Fibroblast of gingiva (primary cell): ENCODE data around the gene RBBP4.
A peak's percentile ranks its signal among the peaks of the same experiment; 100 is the strongest.
"Not testable (repeated sequence)": the region's sequence is repeated elsewhere in the genome, so short reads cannot be mapped to it uniquely, and the experiment has no call there.

Source experiments
- DNase-seq: peaks from one replicate; pipeline ENCODE4 v3.0.0-alpha.2; 2011; ENCODE audit warnings: low read depth

Gene RBBP4

GRCh38 chr1:32639489-32640075 is 11.4 kb upstream of the RBBP4 start:
- peak; percentile 7 for DNase-seq

- DNase-seq = not testable (repeated sequence)
Measured at GRCh38 chr1:32642292-32642827, 8.6 kb upstream of the RBBP4 start.

DNA sequence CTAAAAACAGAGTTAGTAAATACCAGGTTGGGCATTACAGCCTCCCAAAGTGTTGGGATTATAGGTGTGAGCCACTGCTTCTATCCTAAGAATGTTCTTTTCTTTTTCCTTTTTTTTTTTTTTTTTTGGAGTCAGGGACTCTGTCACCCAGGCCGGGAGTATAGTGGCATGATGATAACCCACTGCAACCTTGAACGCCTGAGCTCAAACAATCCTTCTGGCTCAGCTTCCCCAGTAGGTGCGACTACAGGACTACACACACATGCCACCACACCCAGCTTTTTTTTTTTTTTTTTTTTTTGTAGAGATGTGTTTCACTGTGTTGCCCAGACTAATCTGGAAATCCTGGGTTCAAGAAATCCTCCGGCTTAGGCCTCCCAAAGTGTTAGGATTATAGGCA is 6.6 kb upstream of the RBBP4 start:
- no peak for DNase-seq

GRCh38 chr1:32647308-32648134 is 3.5 kb upstream of the RBBP4 start:
- peak; percentile 3 for DNase-seq

DNA sequence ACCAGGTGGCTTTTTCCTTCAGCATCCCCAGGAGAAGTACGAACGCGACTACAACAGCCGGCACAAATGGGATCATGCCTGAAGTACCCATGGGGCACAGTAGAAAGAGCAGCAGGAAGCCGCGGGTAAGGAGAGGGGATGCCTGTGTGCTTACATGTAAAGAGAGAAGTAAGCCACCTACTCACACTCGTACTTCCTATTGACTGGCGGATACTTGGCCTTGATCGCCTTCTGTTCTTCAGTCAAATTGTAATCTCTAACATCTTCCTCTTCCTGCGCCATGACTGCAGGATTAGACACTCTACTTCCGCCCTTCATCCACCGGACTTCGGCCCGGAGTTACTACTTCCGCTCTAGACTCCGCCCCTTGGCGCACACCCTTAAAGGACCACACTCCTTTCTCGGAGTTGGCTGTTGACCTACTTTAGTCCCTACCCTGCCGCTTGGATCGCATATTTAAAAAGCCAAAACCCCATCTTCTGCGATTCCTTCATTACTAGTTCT is 708 bp upstream of the RBBP4 start, which contains the start of gene ZBTB8OS:
TSS of gene ZBTB8OS (minus strand) at position 303 of the 504 bp plus-strand sequence. CDS start at position 282, 21 bp downstream.
- peak; percentile 90 for DNase-seq

- DNase-seq = no peak
Measured at GRCh38 chr1:32651461-32652073, 559 bp downstream of the RBBP4 start.

GRCh38 chr1:32652244-32652962 is 1.4 kb downstream of the RBBP4 start:
- no peak for DNase-seq

GRCh38 chr1:32659581-32659980 is 8.6 kb downstream of the RBBP4 start:
- no peak for DNase-seq

- DNase-seq = no peak
Measured at GRCh38 chr1:32665915-32666314, 14.9 kb downstream of the RBBP4 start.

GRCh38 chr1:32666901-32667566 is 16.0 kb downstream of the RBBP4 start:
- no peak for DNase-seq

DNA sequence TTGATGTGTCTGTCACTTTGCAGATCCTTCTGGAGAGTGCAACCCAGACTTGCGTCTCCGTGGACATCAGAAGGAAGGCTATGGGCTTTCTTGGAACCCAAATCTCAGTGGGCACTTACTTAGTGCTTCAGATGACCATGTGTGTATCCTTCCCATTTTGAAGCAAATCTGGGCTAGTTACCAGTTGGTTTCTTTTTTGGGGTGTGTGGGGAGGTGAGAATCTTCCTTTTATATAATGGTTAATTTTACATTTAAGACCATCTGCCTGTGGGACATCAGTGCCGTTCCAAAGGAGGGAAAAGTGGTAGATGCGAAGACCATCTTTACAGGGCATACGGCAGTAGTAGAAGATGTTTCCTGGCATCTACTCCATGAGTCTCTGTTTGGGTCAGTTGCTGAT is 17.7 kb downstream of the RBBP4 start:
- DNase-seq = not testable (repeated sequence)

- no peak for DNase-seq
Measured at GRCh38 chr1:32676945-32677344, 25.9 kb downstream of the RBBP4 start.

GRCh38 chr1:32679993-32680392 is 29.0 kb downstream of the RBBP4 start:
- DNase-seq = not testable (repeated sequence)

- no peak for DNase-seq
Measured at GRCh38 chr1:32680642-32681041, 29.6 kb downstream of the RBBP4 start.

DNA sequence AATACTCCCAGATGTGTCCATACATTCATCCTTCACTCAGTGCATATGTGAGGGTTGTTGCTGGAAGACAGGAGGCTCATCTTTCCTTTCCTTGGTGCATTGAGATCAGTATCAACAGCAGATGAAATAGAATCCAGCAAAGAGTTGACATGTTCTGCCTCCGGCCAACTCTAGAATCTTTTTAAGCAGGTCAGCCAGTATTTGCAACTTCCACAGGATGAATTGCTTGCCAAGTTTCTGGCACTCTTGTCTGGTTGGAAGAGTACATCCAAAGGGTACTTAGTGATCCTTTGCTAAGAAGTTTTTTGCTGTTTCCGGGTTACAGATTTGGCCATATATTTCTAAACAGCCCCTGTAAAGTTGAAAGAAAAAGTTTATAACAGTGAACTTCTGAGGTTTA is 30.5 kb downstream of the RBBP4 start:
- DNase-seq = peak; percentile 72

- no peak for DNase-seq
Measured at GRCh38 chr1:32681999-32682398, 31.0 kb downstream of the RBBP4 start.

DNA sequence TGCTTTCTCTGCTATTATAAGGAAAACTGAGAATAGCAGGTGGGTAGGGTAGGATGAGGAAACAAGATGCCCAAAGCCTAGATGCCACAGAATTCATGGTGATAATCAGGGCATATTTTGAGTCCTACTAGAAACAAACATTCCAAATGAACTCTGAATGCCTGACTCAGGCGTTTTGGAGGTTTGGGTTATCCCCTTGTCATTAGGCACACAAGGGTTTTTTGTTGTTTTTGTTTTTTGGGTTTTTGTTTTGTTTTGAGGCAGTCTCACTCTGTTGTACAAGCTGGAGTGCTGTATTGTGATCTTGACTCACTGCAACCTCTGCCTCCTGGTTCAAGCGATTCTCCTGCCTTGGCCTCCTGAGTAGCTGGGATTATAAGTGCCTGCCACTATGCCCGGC is 32.4 kb downstream of the RBBP4 start:
- DNase-seq = no peak

DNA sequence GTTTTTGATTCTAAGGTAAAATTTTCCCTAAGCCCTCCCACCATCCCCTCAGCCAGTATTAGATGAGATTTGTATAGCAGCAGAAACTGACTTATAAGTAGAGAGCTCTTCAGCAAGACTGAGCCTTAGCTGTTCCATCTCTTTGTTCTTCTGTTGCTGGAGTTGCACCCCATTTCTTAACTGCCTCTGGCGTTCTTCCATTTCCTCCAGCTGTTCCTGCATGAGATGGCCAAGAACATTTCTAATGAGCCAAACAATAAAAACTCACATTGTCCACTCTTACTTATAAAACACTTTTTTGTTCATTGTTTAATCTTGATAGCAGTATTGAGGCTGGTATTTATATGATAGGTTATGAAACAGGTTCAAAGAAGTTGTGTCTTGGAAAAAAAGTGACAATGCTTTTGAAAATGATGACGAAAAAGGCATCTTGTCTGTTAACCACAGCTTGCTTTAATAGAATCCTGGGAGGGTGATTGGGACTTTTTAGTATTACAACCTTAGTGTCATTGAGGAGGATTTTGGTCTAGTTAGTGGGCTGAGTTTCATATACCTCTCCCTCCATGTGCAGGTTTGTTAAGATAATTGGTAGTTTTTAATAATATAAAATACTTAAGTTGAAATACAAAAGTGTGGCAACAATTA is 33.3 kb downstream of the RBBP4 start:
- DNase-seq = peak; percentile 78

- no peak for DNase-seq
Measured at GRCh38 chr1:32685498-32685897, 34.5 kb downstream of the RBBP4 start.

GRCh38 chr1:32686387-32686786 is 35.4 kb downstream of the RBBP4 start:
- DNase-seq = no peak
